ENCODE data around the gene ROR1.

The ROR1 gene

DNA sequence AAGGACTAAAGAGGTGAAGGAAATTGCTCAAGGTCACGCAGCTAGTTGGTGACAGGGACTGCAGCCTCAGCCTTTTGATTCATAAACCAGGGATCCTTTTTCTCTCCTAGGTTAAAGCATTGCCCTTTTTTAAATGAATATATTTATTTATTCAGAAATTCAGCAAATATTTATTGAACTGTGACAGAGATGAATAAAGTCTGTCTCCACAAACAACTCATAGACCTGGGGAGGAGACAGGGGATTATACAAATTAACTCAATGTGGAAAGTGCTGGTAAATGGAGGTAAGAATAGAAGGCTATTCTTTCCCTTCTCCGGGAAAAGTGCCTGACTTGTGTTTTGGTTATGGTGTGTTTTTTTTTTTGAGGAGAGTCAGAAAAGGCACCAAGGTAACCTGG, 110.7 kb downstream of the ROR1 start:
- no peak for DNase-seq (ENCODE audit: low read depth)

- no peak for DNase-seq (ENCODE audit: low read depth)
Measured at GRCh38 chr1:63885899-63886298, 112.1 kb downstream of the ROR1 start.

DNA sequence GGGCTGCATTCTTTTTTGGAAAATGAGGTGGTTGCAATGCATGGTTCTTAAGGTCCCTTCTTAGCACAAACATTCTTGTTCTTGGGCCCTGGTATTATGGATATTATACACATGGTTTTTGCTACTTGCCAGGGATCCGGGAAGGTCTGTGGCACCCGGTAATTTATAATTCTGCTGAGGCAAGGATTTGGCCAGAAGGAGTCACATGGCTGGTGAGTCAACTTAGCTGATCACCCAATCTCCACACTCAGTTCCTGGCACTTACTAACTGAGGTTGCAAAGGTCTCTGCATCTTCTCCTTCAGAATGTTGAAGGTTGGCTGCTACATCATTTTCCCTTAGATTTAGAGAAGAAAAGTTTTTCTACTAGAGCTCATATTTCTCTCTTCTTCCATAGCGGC, 112.5 kb downstream of the ROR1 start:
- DNase-seq (ENCODE audit: low read depth) = no peak

- no peak for DNase-seq (ENCODE audit: low read depth)
Measured at GRCh38 chr1:63887809-63888208, 114.0 kb downstream of the ROR1 start.

DNA sequence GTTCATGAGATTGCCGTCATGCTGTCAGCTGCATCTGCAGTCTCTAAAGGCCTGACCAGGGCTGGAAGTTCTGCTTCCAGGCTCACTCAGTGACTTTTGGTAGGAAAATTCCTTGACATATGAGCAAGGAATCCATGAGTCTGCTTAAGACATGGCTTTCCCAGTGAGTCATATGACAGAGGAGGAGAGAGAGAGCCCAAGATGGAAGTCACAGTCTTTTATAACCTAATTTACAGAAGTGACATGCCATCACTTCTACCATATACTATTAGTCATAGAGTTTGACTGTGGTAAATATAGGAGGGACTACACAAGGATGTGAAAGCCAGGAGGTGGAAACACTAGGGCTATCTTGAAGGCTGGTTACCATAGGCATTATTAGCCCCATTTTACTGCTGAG, 115.2 kb downstream of the ROR1 start:
- no peak for DNase-seq (ENCODE audit: low read depth)

GRCh38 chr1:63890468-63890867, 116.7 kb downstream of the ROR1 start:
- DNase-seq (ENCODE audit: low read depth) = no peak

- no peak for DNase-seq (ENCODE audit: low read depth)
Measured at GRCh38 chr1:63891060-63891690, 117.4 kb downstream of the ROR1 start.

DNA sequence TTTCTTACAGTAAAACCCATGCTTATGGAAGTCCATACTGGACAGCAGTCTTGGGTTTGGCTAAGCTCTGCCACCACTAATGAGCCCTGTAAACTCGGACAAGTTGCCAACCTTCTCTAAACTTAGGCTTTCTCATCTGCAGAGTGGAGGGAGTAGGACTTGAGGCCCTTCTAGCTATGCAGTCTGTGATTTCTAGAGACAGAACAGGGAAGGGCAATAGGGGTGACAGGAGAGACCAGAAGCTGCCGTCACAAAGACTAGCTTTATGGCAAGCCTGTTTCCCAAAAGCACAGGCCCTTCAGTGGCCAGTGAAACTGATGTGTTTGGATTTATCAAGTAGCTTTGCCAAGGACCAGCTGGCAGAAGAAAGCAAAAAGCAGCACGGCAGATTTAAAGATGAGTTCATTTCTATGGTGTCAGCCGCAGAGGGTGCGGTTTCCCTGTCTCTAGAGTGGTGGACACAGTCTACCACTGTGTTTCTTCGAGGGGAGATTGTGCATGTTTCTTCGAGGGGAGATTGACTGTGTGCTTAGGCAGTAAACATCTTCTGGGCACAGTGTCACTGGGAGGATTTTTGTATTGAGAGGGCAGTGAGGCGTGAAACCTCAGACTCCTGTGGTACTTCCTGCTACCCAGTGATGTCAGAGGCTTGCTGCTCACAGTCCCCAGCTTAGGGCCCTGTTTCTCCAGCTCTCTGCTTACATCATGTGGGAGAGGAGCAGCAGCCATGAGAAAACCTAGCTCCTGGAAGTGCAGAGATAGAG, 119.0 kb downstream of the ROR1 start:
- no peak for DNase-seq (ENCODE audit: low read depth)

DNA sequence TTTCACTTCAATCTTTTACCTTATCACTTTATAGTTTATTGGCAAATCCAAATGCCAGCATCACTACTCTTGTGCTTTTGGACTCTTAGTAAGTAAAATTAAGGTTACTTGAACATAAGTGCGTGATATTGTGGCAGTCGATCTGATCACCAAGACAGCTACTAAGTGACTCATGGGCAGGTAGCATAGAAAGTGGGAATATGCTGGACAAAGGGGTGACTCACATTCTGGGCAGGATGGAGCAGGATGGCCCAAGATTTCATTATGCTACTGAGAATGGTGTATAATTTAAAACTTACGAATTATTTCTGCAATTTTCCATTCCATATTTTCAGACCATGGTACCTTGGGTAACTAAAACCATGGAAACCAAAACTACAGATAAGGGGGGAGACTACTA, 120.2 kb downstream of the ROR1 start:
- no peak for DNase-seq (ENCODE audit: low read depth)

DNA sequence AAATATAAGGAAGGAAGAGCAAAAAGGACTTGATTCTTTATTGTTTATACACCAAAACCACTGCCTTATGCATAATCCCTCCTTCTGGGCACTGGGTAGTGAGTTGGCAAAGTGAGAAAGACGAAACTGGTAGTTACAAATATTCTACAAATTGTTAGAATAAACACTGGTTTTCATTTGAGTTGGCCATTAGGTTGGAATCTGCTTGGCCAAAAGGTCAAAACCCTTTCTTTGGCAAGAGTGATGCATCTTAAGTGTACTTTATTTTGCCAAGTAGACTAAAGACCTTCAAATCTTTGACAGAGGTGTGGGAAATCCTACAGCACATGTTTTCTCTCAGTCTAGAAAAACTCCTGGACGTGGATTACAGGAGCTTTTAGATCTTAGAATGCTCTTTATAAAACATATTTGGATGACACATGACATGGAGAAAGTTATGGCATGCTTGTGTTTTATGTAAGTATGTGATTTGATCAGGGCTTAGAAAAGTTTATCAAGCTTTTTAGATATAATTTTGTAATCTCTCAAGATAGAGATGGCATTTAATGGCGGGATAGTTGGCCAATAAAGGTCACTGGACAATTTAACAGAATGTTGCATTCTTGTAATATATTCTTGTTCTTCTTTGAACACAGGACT, 120.9 kb downstream of the ROR1 start:
- no peak for DNase-seq (ENCODE audit: low read depth)

DNA sequence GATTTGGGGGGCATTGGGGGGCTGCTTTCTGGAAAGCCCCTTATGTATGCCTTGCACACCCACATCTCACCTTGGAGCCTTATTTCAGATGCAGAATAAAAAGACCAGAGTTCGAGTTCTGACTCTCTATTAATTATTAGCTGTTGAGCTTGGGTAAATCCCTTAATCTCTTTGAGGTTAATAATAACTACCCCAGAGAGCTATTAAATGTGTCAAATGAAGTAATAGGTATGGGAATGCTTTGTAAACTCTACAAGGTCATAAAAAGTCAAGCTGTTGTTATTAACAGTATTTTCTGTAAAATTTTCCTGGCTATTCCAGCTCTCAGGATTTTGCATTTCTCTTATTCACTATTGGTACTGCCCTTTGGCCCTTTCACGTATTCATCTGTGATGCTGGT, 122.9 kb downstream of the ROR1 start:
- no peak for DNase-seq (ENCODE audit: low read depth)

- DNase-seq (ENCODE audit: low read depth) = no peak
Measured at GRCh38 chr1:63898428-63899196, 124.8 kb downstream of the ROR1 start.

DNA sequence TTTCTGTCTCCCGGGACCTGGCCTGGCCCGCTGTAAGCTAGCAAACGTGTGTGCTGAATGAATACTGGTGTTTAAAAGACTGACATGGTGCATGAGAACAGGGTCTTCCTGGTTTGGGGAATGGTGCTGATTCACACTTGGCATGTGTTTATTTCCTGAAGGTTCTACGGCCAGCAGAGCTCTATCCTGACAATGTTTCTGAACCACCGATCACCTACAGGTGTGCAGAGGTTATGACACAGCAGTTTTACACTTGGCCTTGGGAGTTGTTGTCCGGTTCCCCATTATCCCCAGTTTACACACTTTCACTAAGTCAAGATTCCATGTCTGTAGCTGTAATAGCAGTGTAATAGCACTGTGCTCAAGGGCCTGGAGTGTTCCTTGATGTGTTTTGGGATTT, 127.3 kb downstream of the ROR1 start:
- DNase-seq (ENCODE audit: low read depth) = no peak

- no peak for DNase-seq (ENCODE audit: low read depth)
Measured at GRCh38 chr1:63902844-63903589, 129.2 kb downstream of the ROR1 start.

GRCh38 chr1:63903947-63904610, 130.3 kb downstream of the ROR1 start:
- no peak for DNase-seq (ENCODE audit: low read depth)

- no peak for DNase-seq (ENCODE audit: low read depth)
Measured at GRCh38 chr1:63904826-63905225, 131.0 kb downstream of the ROR1 start.

GRCh38 chr1:63906047-63906704, 132.4 kb downstream of the ROR1 start:
- no peak for DNase-seq (ENCODE audit: low read depth)

- DNase-seq (ENCODE audit: low read depth) = no peak
Measured at GRCh38 chr1:63907051-63907450, 133.2 kb downstream of the ROR1 start.

- DNase-seq (ENCODE audit: low read depth) = no peak
Measured at GRCh38 chr1:63908016-63908415, 134.2 kb downstream of the ROR1 start.

DNA sequence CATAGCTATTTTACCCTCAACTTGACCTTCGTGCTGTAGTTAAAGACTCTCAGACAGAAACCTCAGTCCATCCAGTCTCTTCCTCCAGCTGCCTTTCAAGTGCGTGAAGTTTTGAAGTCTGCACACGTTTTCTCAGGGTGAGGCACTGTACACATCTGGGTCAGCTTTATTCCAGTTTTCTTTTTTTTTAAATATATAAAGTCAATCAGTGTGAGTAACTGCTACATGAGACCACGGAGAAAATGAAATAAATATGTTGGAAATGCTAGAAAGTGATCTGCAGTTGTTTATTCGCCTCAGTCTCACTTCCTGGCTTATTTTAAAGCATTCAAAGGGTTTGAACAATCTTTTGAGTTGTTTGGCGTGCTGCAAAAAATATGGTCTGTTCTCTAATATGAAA, 135.7 kb downstream of the ROR1 start:
- no peak for DNase-seq (ENCODE audit: low read depth)

- DNase-seq (ENCODE audit: low read depth) = no peak
Measured at GRCh38 chr1:63911049-63911448, 137.2 kb downstream of the ROR1 start.

All from T follicular helper cell (primary cell).